Limb (tissue), 2 donors: ENCODE data around the gene VDAC2.
"Not testable (repeated sequence)": the region's sequence is repeated elsewhere in the genome, so short reads cannot be mapped to it uniquely, and the experiment has no call there.

Source experiments
- DNase-seq, 2 donors: peaks; one replicate each; pipeline ENCODE4 v3.0.0-alpha.2; 2016; ENCODE audit errors: extremely low spot score in 2 of 2

The VDAC2 gene

GRCh38 chr10:75199949-75200348, 10.6 kb upstream of the VDAC2 start:
- DNase-seq: not testable (repeated sequence)

- no peak for DNase-seq
These were observed 8.7 kb upstream of the VDAC2 start for GRCh38 chr10:75201793-75202307.

GRCh38 chr10:75202321-75203045, 8.1 kb upstream of the VDAC2 start:
- no peak for DNase-seq

GRCh38 chr10:75203046-75203620, 7.5 kb upstream of the VDAC2 start:
- not testable (repeated sequence) for DNase-seq

- DNase-seq: no peak
These were observed 6.9 kb upstream of the VDAC2 start for GRCh38 chr10:75203724-75204123.

GRCh38 chr10:75205908-75206307, 4.7 kb upstream of the VDAC2 start:
- no peak for DNase-seq

GRCh38 chr10:75206638-75207037, 4.0 kb upstream of the VDAC2 start:
- not testable (repeated sequence) for DNase-seq

GRCh38 chr10:75207079-75207856, 3.3 kb upstream of the VDAC2 start:
- DNase-seq: no peak

- no peak for DNase-seq
These were observed 2.8 kb upstream of the VDAC2 start for GRCh38 chr10:75207857-75208144.

- DNase-seq: no peak
These were observed 2.4 kb upstream of the VDAC2 start for GRCh38 chr10:75208181-75208580.

- no peak for DNase-seq
These were observed 1.3 kb upstream of the VDAC2 start for GRCh38 chr10:75209086-75209920.

- peak in 1 of 2 donors; percentile 84 for DNase-seq
These were observed 695 bp upstream of the VDAC2 start for GRCh38 chr10:75209921-75210281.

GRCh38 chr10:75211007-75211691, 553 bp downstream of the VDAC2 start:
- DNase-seq: no peak

GRCh38 chr10:75212343-75212742, 1.7 kb downstream of the VDAC2 start:
- no peak for DNase-seq

- DNase-seq: no peak
These were observed 9.7 kb downstream of the VDAC2 start for GRCh38 chr10:75220274-75220673.

GRCh38 chr10:75221492-75221891, 10.9 kb downstream of the VDAC2 start:
- DNase-seq: not testable (repeated sequence)

GRCh38 chr10:75223507-75223906, 12.9 kb downstream of the VDAC2 start:
- no peak for DNase-seq

- DNase-seq: no peak
These were observed 15.5 kb downstream of the VDAC2 start for GRCh38 chr10:75226095-75226494.

- DNase-seq: no peak
These were observed 16.1 kb downstream of the VDAC2 start for GRCh38 chr10:75226656-75227055.

GRCh38 chr10:75228278-75228677, 17.7 kb downstream of the VDAC2 start:
- DNase-seq: no peak

GRCh38 chr10:75228834-75229233, 18.2 kb downstream of the VDAC2 start:
- DNase-seq: no peak
